Endothelial cell of umbilical vein (primary cell): Measurements from ENCODE around the gene CCDC187.
"Not testable (repeated sequence)": the region's sequence is repeated elsewhere in the genome, so short reads cannot be mapped to it uniquely, and the experiment has no call there.

Experiments
- EZH2 ChIP-seq: IDR thresholded peaks from 2 replicates; pipeline ENCODE4 v1.6.1; 2012; ENCODE audit warnings: borderline replicate concordance, low read depth, mild to moderate bottlenecking, moderate library complexity, low read length, inconsistent platforms; ENCODE audit not compliant: severe bottlenecking
- FOS ChIP-seq: IDR thresholded peaks from 2 replicates; pipeline ENCODE4 v1.6.1; 2011; ENCODE audit warnings: mild to moderate bottlenecking, low read length, moderate library complexity, borderline replicate concordance; ENCODE audit not compliant: insufficient read depth
- GATA2 ChIP-seq: IDR thresholded peaks from 2 replicates; pipeline ENCODE4 v1.7.0; 2011; ENCODE audit warnings: low read depth, mild to moderate bottlenecking, moderate library complexity, mixed read lengths, low read length; ENCODE audit not compliant: insufficient read length, insufficient read depth
- JUN ChIP-seq: IDR thresholded peaks from 2 replicates; pipeline ENCODE4 v1.6.1; 2011; ENCODE audit warnings: borderline replicate concordance, low read depth; ENCODE audit not compliant: insufficient read length, insufficient read depth
- MYC ChIP-seq: IDR thresholded peaks from one replicate; pipeline ENCODE4 v1.6.1; 2011; ENCODE audit warnings: mild to moderate bottlenecking, low read depth, low read length
- POLR2A ChIP-seq: IDR thresholded peaks from 2 replicates; pipeline ENCODE4 v1.6.1; 2012; ENCODE audit warnings: low read depth, mild to moderate bottlenecking, control low read depth, low read length
- POLR2AphosphoS5 ChIP-seq: IDR thresholded peaks from 2 replicates; pipeline ENCODE4 v1.6.1; 2012; ENCODE audit warnings: low read depth, mild to moderate bottlenecking, control low read depth, low read length, moderate library complexity; ENCODE audit not compliant: insufficient read depth
- TF ChIP-seq, protein P1 (sequence below), 2 donors: IDR thresholded peaks; 1 replicate in 1 of 2; 2 replicates in 1 of 2; pipeline ENCODE4 v1.5.1; 2011; ENCODE audit warnings: low read length in 2 of 2, mild to moderate bottlenecking in 2 of 2, moderate library complexity in 2 of 2, control low read depth in 1 of 2, inconsistent platforms in 1 of 2, low read depth in 1 of 2; ENCODE audit not compliant: insufficient read depth in 1 of 2; ENCODE audit errors: extremely low read depth in 1 of 2
- TF ChIP-seq, protein P2 (sequence below): IDR thresholded peaks from 2 replicates; pipeline ENCODE4 v1.6.1; 2011; ENCODE audit not compliant: insufficient read depth, insufficient read length

DNA sequence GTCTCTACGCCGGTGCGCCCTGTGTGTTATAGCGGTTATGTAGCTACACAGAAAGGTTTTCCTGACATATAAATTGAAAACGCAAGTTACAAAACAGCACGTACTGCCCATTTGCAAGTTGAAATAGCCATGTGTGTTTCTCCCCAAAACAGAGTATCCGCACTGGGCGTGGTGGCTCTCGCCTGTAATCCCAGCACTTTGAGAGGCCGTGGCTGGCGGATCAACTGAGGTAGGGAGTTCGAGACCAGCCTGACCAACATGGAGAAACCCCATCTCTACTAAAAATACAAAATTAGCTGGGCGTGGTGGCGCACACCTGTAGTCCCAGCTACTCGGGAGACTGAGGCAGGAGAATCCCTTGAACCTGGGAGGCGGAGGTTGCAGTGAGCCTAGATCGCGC is 37.3 kb downstream of the CCDC187 start:
- not testable (repeated sequence) for TF ChIP-seq EZH2, POLR2AphosphoS5, POLR2A, JUN, GATA2, FOS, MYC
- TF ChIP-seq, protein P1, sequence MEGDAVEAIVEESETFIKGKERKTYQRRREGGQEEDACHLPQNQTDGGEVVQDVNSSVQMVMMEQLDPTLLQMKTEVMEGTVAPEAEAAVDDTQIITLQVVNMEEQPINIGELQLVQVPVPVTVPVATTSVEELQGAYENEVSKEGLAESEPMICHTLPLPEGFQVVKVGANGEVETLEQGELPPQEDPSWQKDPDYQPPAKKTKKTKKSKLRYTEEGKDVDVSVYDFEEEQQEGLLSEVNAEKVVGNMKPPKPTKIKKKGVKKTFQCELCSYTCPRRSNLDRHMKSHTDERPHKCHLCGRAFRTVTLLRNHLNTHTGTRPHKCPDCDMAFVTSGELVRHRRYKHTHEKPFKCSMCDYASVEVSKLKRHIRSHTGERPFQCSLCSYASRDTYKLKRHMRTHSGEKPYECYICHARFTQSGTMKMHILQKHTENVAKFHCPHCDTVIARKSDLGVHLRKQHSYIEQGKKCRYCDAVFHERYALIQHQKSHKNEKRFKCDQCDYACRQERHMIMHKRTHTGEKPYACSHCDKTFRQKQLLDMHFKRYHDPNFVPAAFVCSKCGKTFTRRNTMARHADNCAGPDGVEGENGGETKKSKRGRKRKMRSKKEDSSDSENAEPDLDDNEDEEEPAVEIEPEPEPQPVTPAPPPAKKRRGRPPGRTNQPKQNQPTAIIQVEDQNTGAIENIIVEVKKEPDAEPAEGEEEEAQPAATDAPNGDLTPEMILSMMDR (IDR thresholded peaks at IDR 0.05; ENCODE audit: extremely low read depth in 1 of 2, insufficient read depth in 1 of 2, low read depth in 1 of 2, low read length in 2 of 2) = not testable (repeated sequence)
- TF ChIP-seq, protein P2, sequence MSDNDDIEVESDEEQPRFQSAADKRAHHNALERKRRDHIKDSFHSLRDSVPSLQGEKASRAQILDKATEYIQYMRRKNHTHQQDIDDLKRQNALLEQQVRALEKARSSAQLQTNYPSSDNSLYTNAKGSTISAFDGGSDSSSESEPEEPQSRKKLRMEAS = not testable (repeated sequence)
